Endodermal cell (in vitro differentiated cells): ENCODE results near the gene FBXL17. TPM values are rescaled to one million over a fixed set of nuclear protein-coding genes. Genes with fewer than 3 reads are reported as not detected.

Experiments
- DNase-seq: peaks from one replicate; pipeline ENCODE4 v3.0.0-alpha.2; 2017
- H3K27ac ChIP-seq: 2 replicates; pipeline ENCODE4 v1.5.1; 2013; ENCODE audit warnings: mild to moderate bottlenecking, low read depth, low read length, moderate library complexity
- H3K27me3 ChIP-seq: 2 replicates; pipeline ENCODE4 v1.6.1; 2013; ENCODE audit warnings: mild to moderate bottlenecking, low read length, moderate library complexity; ENCODE audit not compliant: insufficient read depth, control insufficient read depth, poor library complexity, severe bottlenecking
- H3K36me3 ChIP-seq: 2 replicates; pipeline ENCODE4 v1.7.0; 2013; ENCODE audit warnings: mild to moderate bottlenecking, low read length, moderate library complexity; ENCODE audit not compliant: control insufficient read depth, insufficient read depth
- H3K4me1 ChIP-seq: one replicate; pipeline ENCODE4 v1.7.0; 2013; ENCODE audit warnings: low read length; ENCODE audit not compliant: control insufficient read depth, insufficient read depth
- H3K4me3 ChIP-seq: 2 replicates; pipeline ENCODE4 v1.5.1; 2013; ENCODE audit warnings: mild to moderate bottlenecking, low read length, moderate library complexity
- H3K9ac ChIP-seq: 2 replicates; pipeline ENCODE4 v1.6.1; 2013; ENCODE audit warnings: mild to moderate bottlenecking, low read length, moderate library complexity; ENCODE audit not compliant: poor library complexity, severe bottlenecking; ENCODE audit errors: extremely low read depth
- H3K9me3 ChIP-seq: 2 replicates; pipeline ENCODE4 v1.6.1; 2013; ENCODE audit warnings: mild to moderate bottlenecking, low read length, moderate library complexity; ENCODE audit not compliant: control insufficient read depth
- H3K27ac Mint-ChIP-seq: 2 replicates; pipeline ENCODE4 v1.8.0; 2020; ENCODE audit warnings: mixed read lengths
- H3K27me3 Mint-ChIP-seq: 2 replicates; pipeline ENCODE4 v1.8.0; 2021; ENCODE audit warnings: mild to moderate bottlenecking, mixed read lengths; ENCODE audit not compliant: insufficient read depth
- H3K36me3 Mint-ChIP-seq: 2 replicates; pipeline ENCODE4 v1.8.0; 2020; ENCODE audit warnings: low read depth, mixed read lengths
- H3K4me1 Mint-ChIP-seq: 2 replicates; pipeline ENCODE4 v1.8.0; 2020; ENCODE audit warnings: mixed read lengths
- H3K4me3 Mint-ChIP-seq: 2 replicates; pipeline ENCODE4 v1.8.0; 2020; ENCODE audit warnings: mild to moderate bottlenecking, moderate library complexity, mixed read lengths
- H3K9me3 Mint-ChIP-seq: 2 replicates; pipeline ENCODE4 v1.8.0; 2020; ENCODE audit warnings: mild to moderate bottlenecking, mixed read lengths
- CTCF ChIP-seq: fragments of 200-600 bp; sonication (generic); conservative IDR thresholded peaks from 2 replicates; pipeline ENCODE4 v1.5.0; 2021; ENCODE audit warnings: antibody characterized with exemption, mild to moderate bottlenecking
- WGBS, 2 experiments: methylation state at CpG; one replicate each; pipeline versions ENCODE4 v1.1.5 to v1.1.7; 2013; ENCODE audit warnings: missing lambda C conversion rate in 2 of 2, mixed read lengths in 1 of 2; ENCODE audit not compliant: insufficient coverage in 1 of 2, insufficient read length in 1 of 2; 5-methylcytosine and 5-hydroxymethylcytosine counted together
- total RNA-seq, 2 donors: library from RNA; stranded (reverse); fragmentation: NEBNext Ultra II Directional in 1 of 2; extraction: Animal tissue kit (Norgen Biotek cat#: 25700) in 1 of 2; gene quantifications; 2 replicates in 1 of 2; 3 replicates in 1 of 2; pipeline ENCODE4 v1.2.1, GENCODE V29; 2021

Gene FBXL17
- total RNA-seq, 2 donors from 2014 or later, result 7.4 to 8.6 TPM

DNA sequence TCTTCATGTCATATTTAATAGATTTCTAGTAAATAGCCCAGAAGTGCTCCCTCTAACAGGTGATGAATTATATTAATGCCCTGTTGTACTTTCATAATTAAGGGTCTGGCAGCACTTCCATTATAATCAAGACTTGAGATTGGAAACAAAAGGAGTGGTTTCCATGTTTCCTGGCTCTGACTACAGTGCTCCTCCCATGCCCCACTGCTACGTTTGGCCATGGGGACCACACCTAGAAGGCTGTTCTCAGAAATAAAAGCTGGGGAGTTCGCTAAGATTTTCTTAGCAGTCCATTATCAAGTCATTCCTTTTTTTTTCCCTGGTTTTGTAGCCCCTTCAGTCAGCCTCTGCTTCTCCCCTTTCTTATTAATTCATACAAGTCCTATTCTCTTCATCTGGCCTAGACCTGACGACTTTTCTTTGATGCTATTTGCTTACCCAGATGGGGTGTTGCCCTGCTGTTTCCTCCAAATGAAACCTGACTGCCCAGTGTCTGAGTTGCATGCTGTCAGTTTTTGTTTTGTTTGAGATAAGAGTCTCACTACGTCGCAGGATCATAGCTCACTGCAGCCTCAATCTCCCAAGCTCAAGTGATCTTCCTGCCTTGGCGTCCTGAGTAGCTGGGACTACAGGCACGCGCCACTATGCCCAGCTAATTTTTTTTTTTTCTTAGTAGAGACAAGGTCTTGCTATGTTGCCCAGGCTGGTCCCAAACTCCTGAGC is 399.0 kb downstream of the FBXL17 start:
- Mint-ChIP-seq H3K27ac (peak overlapping the region; percentile 15), H3K27me3 (no peaks in the 10 kb centered on the region), H3K4me3 (no peak overlapping the region), H3K9me3 (no peaks in the 10 kb centered on the region), H3K4me1 (peaks cover 28% of the 10 kb centered on the region), H3K36me3 (no peaks in the 10 kb centered on the region)
- H3K4me3 ChIP-seq, result no peak overlapping the region
- peaks cover 3% of the 10 kb centered on the region for H3K4me1 ChIP-seq
- no peak overlapping the region for H3K27ac ChIP-seq
- no peak overlapping the region for H3K9ac ChIP-seq
- no peak for TF ChIP-seq CTCF
- peak; percentile 53 for DNase-seq
- no peaks in the 10 kb centered on the region for H3K9me3 ChIP-seq
- 91 to 95% methylated on average over 8 of the region's 8 CpGs for WGBS, 2 experiments
- no peaks in the 10 kb centered on the region for H3K36me3 ChIP-seq
- no peaks in the 10 kb centered on the region for H3K27me3 ChIP-seq

DNA sequence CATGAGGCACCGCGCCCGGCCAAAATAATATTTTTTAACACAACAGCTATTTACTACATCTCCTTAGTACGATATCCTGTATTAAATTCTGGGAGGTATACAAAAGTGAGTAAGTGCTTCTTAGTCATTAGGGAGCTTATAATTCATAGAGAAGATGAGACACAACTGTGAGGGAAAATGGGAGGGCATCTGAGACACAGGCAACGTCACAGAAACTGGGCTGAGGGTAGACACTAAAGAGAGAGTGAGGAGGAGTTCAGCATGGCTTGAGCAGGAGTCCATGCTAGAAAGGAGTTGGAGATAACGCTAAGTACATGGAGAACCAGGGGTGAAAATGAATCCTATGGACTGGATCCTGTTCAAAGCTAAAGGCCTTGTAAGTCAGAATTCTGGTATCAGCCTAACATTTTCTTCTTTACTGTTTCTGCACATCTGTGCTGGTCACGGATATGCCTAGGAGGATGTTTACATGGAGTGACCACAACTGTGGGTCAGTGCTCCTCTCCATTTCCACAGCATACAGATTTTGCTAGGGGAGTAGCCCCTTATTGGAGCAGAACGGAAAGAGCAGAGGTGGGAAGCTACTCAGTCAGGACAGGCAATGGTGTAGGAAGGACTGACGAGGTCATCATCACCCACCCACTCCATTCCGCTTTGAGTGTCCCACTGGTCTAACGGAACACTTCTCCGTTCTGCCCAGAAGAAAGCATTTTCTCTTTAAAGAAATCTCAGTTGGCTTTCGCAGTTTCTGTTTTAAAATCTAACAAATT is 400.8 kb downstream of the FBXL17 start:
- Mint-ChIP-seq H3K36me3 (no peaks in the 10 kb centered on the region), H3K27ac (no peak overlapping the region), H3K27me3 (no peaks in the 10 kb centered on the region), H3K9me3 (no peaks in the 10 kb centered on the region), H3K4me3 (no peak overlapping the region), H3K4me1 (peaks cover 28% of the 10 kb centered on the region)
- no peak for DNase-seq
- H3K36me3 ChIP-seq, result no peaks in the 10 kb centered on the region
- no peaks in the 10 kb centered on the region for H3K9me3 ChIP-seq
- TF ChIP-seq CTCF, result no peak
- H3K4me1 ChIP-seq, result peaks cover 3% of the 10 kb centered on the region
- H3K27me3 ChIP-seq, result no peaks in the 10 kb centered on the region
- no peak overlapping the region for H3K4me3 ChIP-seq
- H3K27ac ChIP-seq, result no peak overlapping the region
- WGBS, 2 experiments, result 95% methylated on average over 9 to 13 of the region's 13 CpGs
- H3K9ac ChIP-seq, result no peak overlapping the region

- no peaks in the 10 kb centered on the region for H3K36me3 ChIP-seq
- WGBS, 2 experiments, result 100% methylated on average over 2 of the region's 2 CpGs
- H3K36me3 Mint-ChIP-seq, result no peaks in the 10 kb centered on the region
- H3K4me3 Mint-ChIP-seq, result no peak overlapping the region
- no peaks in the 10 kb centered on the region for H3K27me3 Mint-ChIP-seq
- no peaks in the 10 kb centered on the region for H3K9me3 Mint-ChIP-seq
- H3K9me3 ChIP-seq, result no peaks in the 10 kb centered on the region
- H3K27me3 ChIP-seq, result no peaks in the 10 kb centered on the region
- peaks cover 23% of the 10 kb centered on the region for H3K4me1 Mint-ChIP-seq
- no peak overlapping the region for H3K4me3 ChIP-seq
- H3K4me1 ChIP-seq, result peaks cover 3% of the 10 kb centered on the region
- no peak for TF ChIP-seq CTCF
- no peak for DNase-seq
- H3K9ac ChIP-seq, result no peak overlapping the region
- no peak overlapping the region for H3K27ac Mint-ChIP-seq
- H3K27ac ChIP-seq, result no peak overlapping the region
Measured at GRCh38 chr5:107979900-107980299, 402.0 kb downstream of the FBXL17 start.
